Neuronal stem cell (in vitro differentiated cells): ENCODE results near the gene PGC. TPM values are rescaled to one million over a fixed set of nuclear protein-coding genes. Genes with fewer than 3 reads are reported as not detected.

Experiments
- DNase-seq: peaks from one replicate; pipeline ENCODE4 v3.0.0-alpha.2; 2013; ENCODE audit warnings: low spot score
- H2AFZ ChIP-seq: one replicate; pipeline ENCODE4 v1.6.1; 2013; ENCODE audit warnings: mild to moderate bottlenecking, low read length, inconsistent platforms
- H2AK5ac ChIP-seq: 2 replicates; pipeline ENCODE4 v1.6.1; 2013; ENCODE audit warnings: low read depth, mild to moderate bottlenecking, inconsistent platforms, low read length, moderate library complexity, mixed read lengths
- H2BK120ac ChIP-seq: 2 replicates; pipeline ENCODE4 v1.6.1; 2013; ENCODE audit warnings: low read depth, mild to moderate bottlenecking, inconsistent platforms, low read length, moderate library complexity, mixed read lengths
- H2BK12ac ChIP-seq: one replicate; pipeline ENCODE4 v1.6.1; 2013; ENCODE audit warnings: low read length, inconsistent platforms
- H2BK15ac ChIP-seq: 2 replicates; pipeline ENCODE4 v1.6.1; 2013; ENCODE audit warnings: mild to moderate bottlenecking, low read length, inconsistent platforms, mixed read lengths
- H2BK5ac ChIP-seq: one replicate; pipeline ENCODE4 v1.6.1; 2013; ENCODE audit warnings: inconsistent platforms, mild to moderate bottlenecking, low read length, moderate library complexity
- H3K14ac ChIP-seq: one replicate; pipeline ENCODE4 v1.6.1; 2013; ENCODE audit warnings: low read length, inconsistent platforms
- H3K18ac ChIP-seq: 2 replicates; pipeline ENCODE4 v1.6.1; 2013; ENCODE audit warnings: low read length, inconsistent platforms
- H3K23ac ChIP-seq: 2 replicates; pipeline ENCODE4 v1.6.1; 2013; ENCODE audit warnings: low read depth, mild to moderate bottlenecking, mixed read lengths, low read length, inconsistent platforms; ENCODE audit not compliant: poor library complexity
- H3K27ac ChIP-seq: replicated peaks from 3 replicates; pipeline ENCODE4 v1.5.1; 2013; ENCODE audit warnings: low read length, inconsistent platforms
- H3K27me3 ChIP-seq, 3 experiments: 2 replicates each; pipeline ENCODE4 v1.6.1; 2013; ENCODE audit warnings: low read length in 3 of 3, mild to moderate bottlenecking in 2 of 3, inconsistent platforms in 1 of 3, low read depth in 1 of 3, mixed read lengths in 1 of 3, moderate library complexity in 1 of 3; ENCODE audit not compliant: control insufficient read depth in 3 of 3, insufficient read depth in 3 of 3
- H3K36me3 ChIP-seq, 2 donors: replicated peaks in 1 of 2; 2 replicates each; pipeline ENCODE4 v1.6.1; 2013; ENCODE audit warnings: low read length in 2 of 2; ENCODE audit not compliant: control insufficient read depth in 2 of 2, insufficient read depth in 2 of 2
- H3K4ac ChIP-seq: 2 replicates; pipeline ENCODE4 v1.6.1; 2013; ENCODE audit warnings: inconsistent platforms, mild to moderate bottlenecking, low read length, moderate library complexity
- H3K4me1 ChIP-seq, 2 donors: 1 replicate in 1 of 2; 2 replicates in 1 of 2; pipeline ENCODE4 v1.6.1; 2013; ENCODE audit warnings: low read length in 2 of 2, low read depth in 1 of 2; ENCODE audit not compliant: control insufficient read depth in 2 of 2, insufficient read depth in 1 of 2
- H3K4me2 ChIP-seq: one replicate; pipeline ENCODE4 v1.6.1; 2013; ENCODE audit warnings: mild to moderate bottlenecking, low read length, inconsistent platforms; ENCODE audit not compliant: insufficient read depth, poor library complexity, severe bottlenecking
- H3K4me3 ChIP-seq, 2 donors: 2 replicates each; pipeline ENCODE4 v1.5.1; 2013; ENCODE audit warnings: low read length in 2 of 2, mild to moderate bottlenecking in 2 of 2, inconsistent platforms in 1 of 2, moderate library complexity in 1 of 2
- H3K79me1 ChIP-seq: one replicate; pipeline ENCODE4 v1.6.1; 2013; ENCODE audit warnings: low read depth, mild to moderate bottlenecking, inconsistent platforms, low read length, moderate library complexity
- H3K9ac ChIP-seq: one replicate; pipeline ENCODE4 v1.6.1; 2013; ENCODE audit warnings: mild to moderate bottlenecking, low read depth, low read length, inconsistent platforms; ENCODE audit not compliant: poor library complexity
- H3K9me3 ChIP-seq, 2 donors: replicated peaks in 1 of 2; 2 replicates each; pipeline versions ENCODE3 to v1.6.1; 2013; ENCODE audit warnings: low read length in 2 of 2, mild to moderate bottlenecking in 2 of 2, inconsistent platforms in 1 of 2, low read depth in 1 of 2, mixed read lengths in 1 of 2, moderate library complexity in 1 of 2; ENCODE audit not compliant: control insufficient read depth in 2 of 2, insufficient read depth in 1 of 2
- H4K8ac ChIP-seq: one replicate; pipeline ENCODE4 v1.6.1; 2013; ENCODE audit warnings: low read depth, mild to moderate bottlenecking, inconsistent platforms, low read length, moderate library complexity
- H4K91ac ChIP-seq: one replicate; pipeline ENCODE4 v1.6.1; 2013; ENCODE audit warnings: low read length, low read depth, mild to moderate bottlenecking, inconsistent platforms; ENCODE audit not compliant: poor library complexity
- WGBS, 2 donors: extraction: QIAGEN DNeasy Blood & Tissue Kit; methylation state at CpG; one replicate each; pipeline ENCODE4 v1.1.7; 2013; ENCODE audit warnings: missing lambda C conversion rate in 2 of 2, mixed read lengths in 1 of 2; ENCODE audit not compliant: insufficient read length in 2 of 2, insufficient replicate concordance in 1 of 2; ENCODE audit errors: extremely low coverage in 2 of 2; 5-methylcytosine and 5-hydroxymethylcytosine counted together
- polyA plus RNA-seq, 2 experiments: library from polyadenylated mRNA; stranded (reverse); fragments of 200-250 nt; gene quantifications; one replicate each; pipeline ENCODE4 v1.2.3, GENCODE V29; 2013

Gene PGC
- 0.03 TPM for polyA plus RNA-seq (2013, experiment 1 of 2)
- polyA plus RNA-seq (2013, experiment 2 of 2), result 0.07 TPM

- Histone ChIP-seq H3K27me3 (peaks cover 0 to 55% (median 0%) of the 10 kb centered on the region in 3 experiments), H2AFZ (no peak within 1 kb of the TSS), H2BK5ac (peak within 1 kb of the TSS; percentile 28), H3K79me1 (no peaks in the 10 kb centered on the region), H3K4ac (no peak within 1 kb of the TSS), H3K36me3 (no peaks in the 10 kb centered on the region), H3K14ac (no peak within 1 kb of the TSS), H4K8ac (no peak within 1 kb of the TSS), H2BK12ac (no peak within 1 kb of the TSS), H3K4me1 (no peaks in the 10 kb centered on the region), H2BK120ac (no peak within 1 kb of the TSS), H3K4me3 (no peak within 1 kb of the TSS), H2AK5ac (no peak within 1 kb of the TSS), H3K9me3 (peaks cover 0 to 2% of the 10 kb centered on the region in 2 donors), H4K91ac (no peak within 1 kb of the TSS), H3K27ac (no peak within 1 kb of the TSS), H3K9ac (no peak within 1 kb of the TSS), H3K23ac (peak within 1 kb of the TSS; percentile 62), H3K4me2 (no peak within 1 kb of the TSS), H2BK15ac (no peak within 1 kb of the TSS), H3K18ac (no peak within 1 kb of the TSS)
- no CpG with 5 or more reads among the region's 15 CpGs for WGBS, 2 donors
- no peak for DNase-seq
These were observed at the start of gene PGC for GRCh38 chr6:41747256-41748101. Gene PGC (minus strand): TSS chr6:41747397. CDS start chr6:41747334, 63 bp downstream.

GRCh38 chr6:41796474-41796873 lies 49.3 kb upstream of the PGC start:
- H3K23ac ChIP-seq, result no peak overlapping the region
- no peak overlapping the region for H2BK12ac ChIP-seq
- H4K91ac ChIP-seq, result no peak overlapping the region
- no peaks in the 10 kb centered on the region for H3K79me1 ChIP-seq
- H3K9me3 ChIP-seq, result no peaks in the 10 kb centered on the region
- no peak overlapping the region for H3K4me2 ChIP-seq
- H3K36me3 ChIP-seq, result peaks cover 29 to 92% of the 10 kb centered on the region in 2 donors
- H2AFZ ChIP-seq, result no peak overlapping the region
- no peaks in the 10 kb centered on the region for H3K27me3 ChIP-seq
- H2AK5ac ChIP-seq, result no peak overlapping the region
- no peak overlapping the region for H3K4ac ChIP-seq
- no CpG with 5 or more reads among the region's 2 CpGs for WGBS, 2 donors
- H3K4me1 ChIP-seq, result no peaks in the 10 kb centered on the region
- H2BK15ac ChIP-seq, result no peak overlapping the region
- no peak overlapping the region for H3K27ac ChIP-seq
- H3K14ac ChIP-seq, result no peak overlapping the region
- no peak overlapping the region for H2BK5ac ChIP-seq
- H3K4me3 ChIP-seq, result no peak overlapping the region
- H4K8ac ChIP-seq, result no peak overlapping the region
- H2BK120ac ChIP-seq, result no peak overlapping the region
- no peak for DNase-seq
- H3K18ac ChIP-seq, result no peak overlapping the region
- H3K9ac ChIP-seq, result no peak overlapping the region

GRCh38 chr6:41791984-41792383 lies 44.8 kb upstream of the PGC start:
- H3K4me3 ChIP-seq, result no peak overlapping the region
- no peak overlapping the region for H3K9ac ChIP-seq
- no peak overlapping the region for H3K18ac ChIP-seq
- H2AK5ac ChIP-seq, result no peak overlapping the region
- H2BK5ac ChIP-seq, result no peak overlapping the region
- no peaks in the 10 kb centered on the region for H3K79me1 ChIP-seq
- H4K8ac ChIP-seq, result no peak overlapping the region
- no peak overlapping the region for H3K4me2 ChIP-seq
- DNase-seq, result no peak
- H2BK15ac ChIP-seq, result no peak overlapping the region
- H2BK12ac ChIP-seq, result no peak overlapping the region
- no peak overlapping the region for H3K23ac ChIP-seq
- no CpG with 5 or more reads among the region's 4 CpGs for WGBS, 2 donors
- no peak overlapping the region for H4K91ac ChIP-seq
- H3K9me3 ChIP-seq, result no peaks in the 10 kb centered on the region
- peaks cover 24 to 76% of the 10 kb centered on the region in 2 donors for H3K36me3 ChIP-seq
- no peak overlapping the region for H2BK120ac ChIP-seq
- H3K27ac ChIP-seq, result no peak overlapping the region
- H3K27me3 ChIP-seq, result no peaks in the 10 kb centered on the region
- no peak overlapping the region for H2AFZ ChIP-seq
- H3K14ac ChIP-seq, result no peak overlapping the region
- no peaks in the 10 kb centered on the region for H3K4me1 ChIP-seq
- H3K4ac ChIP-seq, result no peak overlapping the region

GRCh38 chr6:41791305-41791704 lies 44.1 kb upstream of the PGC start:
- H3K27ac ChIP-seq, result no peak overlapping the region
- WGBS, 2 donors, result no CpG with 5 or more reads among the region's 1 CpG
- no peak overlapping the region for H2BK120ac ChIP-seq
- no peaks in the 10 kb centered on the region for H3K27me3 ChIP-seq
- no peak overlapping the region for H2BK5ac ChIP-seq
- no peak overlapping the region for H4K91ac ChIP-seq
- no peak overlapping the region for H2AFZ ChIP-seq
- H3K36me3 ChIP-seq, result peaks cover 22 to 72% of the 10 kb centered on the region in 2 donors
- no peaks in the 10 kb centered on the region for H3K79me1 ChIP-seq
- no peak overlapping the region for H3K23ac ChIP-seq
- no peaks in the 10 kb centered on the region for H3K9me3 ChIP-seq
- no peak overlapping the region for H2BK12ac ChIP-seq
- no peak overlapping the region for H3K9ac ChIP-seq
- no peak overlapping the region for H3K4me3 ChIP-seq
- DNase-seq, result no peak
- no peak overlapping the region for H2BK15ac ChIP-seq
- H2AK5ac ChIP-seq, result no peak overlapping the region
- H3K14ac ChIP-seq, result no peak overlapping the region
- H3K4ac ChIP-seq, result no peak overlapping the region
- no peak overlapping the region for H4K8ac ChIP-seq
- no peak overlapping the region for H3K4me2 ChIP-seq
- no peak overlapping the region for H3K18ac ChIP-seq
- H3K4me1 ChIP-seq, result no peaks in the 10 kb centered on the region
